HG02759 (cell line): ENCODE data around the gene SIRT6.
"Not testable (repeated sequence)": the region's sequence is repeated elsewhere in the genome, so short reads cannot be mapped to it uniquely, and the experiment has no call there.

Experiments
- ATAC-seq: cut with Tn5 transposase; IDR thresholded peaks from one replicate; pipeline ENCODE4 v1.9.1; 2021; ENCODE audit warnings: mild to moderate bottlenecking, moderate library complexity; ENCODE audit not compliant: unreplicated experiment

SIRT6 gene

DNA sequence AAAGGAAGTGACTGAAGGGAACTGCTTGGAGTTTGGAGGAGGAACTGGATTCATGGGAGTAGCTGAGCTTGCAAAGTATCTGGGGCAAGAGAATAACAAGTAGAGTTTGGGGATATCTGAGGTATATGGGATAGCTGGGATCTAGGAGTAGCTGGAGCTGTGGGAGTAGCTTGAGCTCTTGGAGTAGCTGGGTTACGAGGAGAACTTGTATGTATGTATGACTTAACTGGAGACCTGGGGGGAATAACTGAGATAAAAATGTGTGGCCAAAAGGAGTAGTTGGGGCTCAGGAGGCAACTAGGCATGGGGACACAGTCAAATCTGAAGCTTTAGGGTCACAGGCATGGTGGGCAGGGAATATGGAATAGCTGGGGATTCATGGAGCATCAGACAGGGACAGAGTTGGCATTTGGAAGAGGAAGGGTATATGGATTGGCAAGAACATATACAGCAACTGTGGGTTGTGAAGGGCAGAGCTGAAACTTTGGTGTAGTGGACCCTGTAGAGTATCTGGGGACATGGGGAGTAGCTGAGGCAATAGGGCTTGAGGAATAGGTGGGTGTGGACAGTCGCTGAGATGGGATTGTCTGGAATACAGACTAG, 18.7 kb upstream of the SIRT6 start:
- ATAC-seq, result no peak

DNA sequence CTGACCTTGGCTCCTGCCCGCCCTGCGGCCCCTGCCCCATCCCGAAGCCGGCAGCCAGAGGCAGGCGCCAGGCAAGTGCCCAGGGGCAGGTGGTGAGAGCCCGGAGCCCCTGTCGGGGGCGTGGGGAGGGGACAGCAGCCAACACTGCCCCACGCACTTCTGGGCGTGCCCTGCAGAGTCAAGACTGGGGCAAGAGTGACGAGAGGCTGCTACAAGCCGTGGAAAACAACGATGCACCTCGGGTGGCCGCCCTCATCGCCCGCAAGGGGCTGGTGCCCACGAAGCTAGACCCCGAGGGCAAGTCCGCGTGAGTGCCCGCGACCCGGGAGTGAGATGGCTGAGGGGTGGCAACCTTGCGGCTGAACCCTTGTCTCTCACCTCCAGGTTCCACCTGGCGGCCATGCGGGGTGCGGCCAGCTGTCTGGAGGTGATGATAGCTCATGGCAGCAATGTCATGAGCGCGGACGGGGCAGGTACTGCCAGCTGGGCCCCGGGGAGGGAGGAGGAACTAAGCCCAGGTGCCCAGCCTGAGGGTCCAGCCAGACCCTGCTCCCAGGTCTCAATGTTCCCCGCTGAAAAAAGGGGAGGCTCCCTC, 17.4 kb upstream of the SIRT6 start:
- no peak for ATAC-seq

DNA sequence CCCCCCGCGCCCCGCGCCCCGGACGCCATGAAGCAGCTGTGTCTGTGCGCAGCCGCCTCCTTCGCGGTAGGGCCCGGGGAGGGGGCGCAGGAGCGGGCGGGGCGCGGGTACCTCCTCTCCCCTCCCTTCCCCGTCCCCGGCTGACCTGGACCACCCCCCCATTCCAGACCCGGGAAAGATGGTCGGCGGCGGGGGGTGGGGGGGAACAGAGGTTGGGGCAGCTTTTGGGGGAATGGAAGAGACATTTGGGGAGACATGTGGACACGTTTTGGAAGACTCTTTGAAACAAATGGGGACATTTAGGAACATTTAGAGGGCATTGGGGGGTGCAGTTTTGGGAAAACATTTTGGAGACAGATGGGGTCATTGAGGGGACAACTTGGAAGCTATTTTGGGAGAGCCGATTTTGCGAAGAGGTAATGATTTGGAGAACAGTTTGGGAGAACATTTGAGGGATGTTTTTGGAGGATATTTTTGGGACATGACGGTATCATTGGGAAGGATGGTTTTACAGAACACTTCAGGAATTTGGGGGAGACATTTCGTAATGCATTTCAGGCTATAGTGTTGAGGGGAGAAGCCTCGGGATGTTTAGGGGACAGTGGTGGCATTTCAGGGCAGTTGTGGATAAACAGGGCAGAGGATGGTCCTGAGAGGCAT, 16.2 kb upstream of the SIRT6 start:
- no peak for ATAC-seq

DNA sequence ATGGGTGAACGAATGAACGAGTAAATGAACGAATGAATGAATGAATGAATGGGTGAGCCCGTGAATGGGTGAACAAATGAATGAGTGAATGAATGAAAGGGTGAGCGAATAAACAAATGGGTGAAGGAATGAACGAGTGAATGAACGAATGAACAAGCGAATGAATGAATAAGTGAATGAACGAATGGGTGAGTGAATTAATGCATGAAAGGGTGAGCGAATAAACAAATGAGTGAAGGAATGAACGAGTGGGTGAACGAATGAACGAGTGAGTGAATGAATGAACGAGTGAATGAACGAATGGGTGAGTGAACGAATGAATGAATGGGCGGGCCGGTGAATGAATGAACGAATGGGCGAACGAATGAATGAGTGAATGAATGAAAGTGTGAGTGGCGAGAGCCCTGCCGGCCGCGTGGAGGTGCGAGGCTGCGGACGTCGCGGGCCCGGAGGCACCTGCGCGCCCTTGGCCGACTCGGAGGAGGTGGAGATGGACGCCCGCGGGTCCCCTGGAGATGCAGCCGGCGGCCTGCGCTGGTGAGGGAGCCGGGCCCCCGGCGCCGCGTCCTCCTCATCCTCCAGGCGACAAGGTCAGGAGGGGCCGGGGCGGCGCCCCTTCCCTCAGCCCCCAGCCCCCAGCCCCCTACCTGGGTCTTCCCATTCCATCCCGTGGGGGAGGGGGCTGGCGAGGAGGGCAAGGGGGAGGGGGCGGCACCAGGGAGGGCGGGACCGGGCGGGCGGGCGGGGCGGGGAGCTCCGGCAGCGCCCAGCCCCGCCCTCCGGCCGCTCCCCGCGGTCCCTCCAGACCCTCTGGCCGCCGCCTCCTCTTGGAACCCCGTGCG, 15.5 kb upstream of the SIRT6 start:
- no peak for ATAC-seq

DNA sequence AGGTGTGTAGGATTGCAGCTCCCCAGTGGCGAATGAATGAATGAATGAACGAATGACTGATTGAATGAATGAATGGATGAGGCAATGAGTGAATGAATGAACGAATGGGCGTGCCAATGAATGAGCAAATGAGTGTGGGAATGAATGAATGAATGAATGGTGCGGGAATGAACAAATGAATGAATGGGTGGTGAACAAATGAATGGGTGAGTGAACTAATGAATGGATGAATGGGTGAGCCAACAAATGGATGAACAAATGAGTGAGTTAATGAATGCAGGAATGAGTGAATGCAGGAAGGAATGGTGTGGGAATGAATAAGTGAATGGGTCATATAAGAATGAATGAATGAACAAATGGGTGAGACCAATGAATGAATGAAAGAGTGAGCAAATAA, 14.9 kb upstream of the SIRT6 start:
- ATAC-seq, result no peak

- no peak for ATAC-seq
These were observed 14.3 kb upstream of the SIRT6 start for GRCh38 chr19:4196587-4197148.

GRCh38 chr19:4196009-4196408, 13.6 kb upstream of the SIRT6 start:
- no peak for ATAC-seq

DNA sequence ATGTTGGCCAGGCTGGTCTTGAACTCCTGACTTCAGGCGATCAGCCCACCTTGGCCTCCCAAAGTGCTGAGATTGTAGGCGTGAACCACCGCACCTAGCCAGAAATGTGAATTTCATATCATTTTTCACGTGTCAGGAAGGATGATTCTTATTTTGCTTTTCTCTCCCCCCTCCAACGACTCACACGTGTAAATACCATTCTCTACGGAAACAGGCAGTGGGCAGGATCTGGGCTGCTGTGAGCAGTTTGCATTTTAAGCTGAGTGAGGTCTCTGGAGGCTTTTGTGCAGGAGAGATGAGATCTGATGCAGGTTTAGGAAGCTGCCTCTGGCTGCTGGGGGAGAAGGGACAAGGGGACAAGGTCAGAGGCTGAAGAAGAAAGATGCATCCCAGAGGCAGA, 12.0 kb upstream of the SIRT6 start:
- ATAC-seq, result no peak

GRCh38 chr19:4192537-4192936, 10.2 kb upstream of the SIRT6 start:
- ATAC-seq, result not testable (repeated sequence)

DNA sequence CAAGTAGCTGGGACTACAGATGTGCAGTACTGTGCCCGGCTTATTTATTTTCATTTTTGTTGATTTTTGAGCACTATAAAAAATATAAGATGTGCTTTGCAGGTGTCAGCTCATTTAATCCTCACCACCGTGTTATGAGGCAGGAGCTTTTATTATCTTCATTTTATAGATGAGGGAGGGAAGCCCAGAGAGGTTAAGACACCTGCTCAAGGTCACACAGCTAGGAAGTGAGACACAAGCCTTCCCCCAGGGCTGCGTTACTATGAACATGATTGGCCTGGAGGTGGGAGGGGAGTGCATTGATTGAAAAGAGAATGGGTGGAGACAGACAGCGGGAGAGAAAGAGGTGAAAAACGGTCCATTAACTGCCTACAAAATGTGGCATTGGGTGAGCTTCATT, 7.3 kb upstream of the SIRT6 start:
- ATAC-seq, result no peak

GRCh38 chr19:4187313-4188122, 5.2 kb upstream of the SIRT6 start:
- ATAC-seq, result no peak

DNA sequence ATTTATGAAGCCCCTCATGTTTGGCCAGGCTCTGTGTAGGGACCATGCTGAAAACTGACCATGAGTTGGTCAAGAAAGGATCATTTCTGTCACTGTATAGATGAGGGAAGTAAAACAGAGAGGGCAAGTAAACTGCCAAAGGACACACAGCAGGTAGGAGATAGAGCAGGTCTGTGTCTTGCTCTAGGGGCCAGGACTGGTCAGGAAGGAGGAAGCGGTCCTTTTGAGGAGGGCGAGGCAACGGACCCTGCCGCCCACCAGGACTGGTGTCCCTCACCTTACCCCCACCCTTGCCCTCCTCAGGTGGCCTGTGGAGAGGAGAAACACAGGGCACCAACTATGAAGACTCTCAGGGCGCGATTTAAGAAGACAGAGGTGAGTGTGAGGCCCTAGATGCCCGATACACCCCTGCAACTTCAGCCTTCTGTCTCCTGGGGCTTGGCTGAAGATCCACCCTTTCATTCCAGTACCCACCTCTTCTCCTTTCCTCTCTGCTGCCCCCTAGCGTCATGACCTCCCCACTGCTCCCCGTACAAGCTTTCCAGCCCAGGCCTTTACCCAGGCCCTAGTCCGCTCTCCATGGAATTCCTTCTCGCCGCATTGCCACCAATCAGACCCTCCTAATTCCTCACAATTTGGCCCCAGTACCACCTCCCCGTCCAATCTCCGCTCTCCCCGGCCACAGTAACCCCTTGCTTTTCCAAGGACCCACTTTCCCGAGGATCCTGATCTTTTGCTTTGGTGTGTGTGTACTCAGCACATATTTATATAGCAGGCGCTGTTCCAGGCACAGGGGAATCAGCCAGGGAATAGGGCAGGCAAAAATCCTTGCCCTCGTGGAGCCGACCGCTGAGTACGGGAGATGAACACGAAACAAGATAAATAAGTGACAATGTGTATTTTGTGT, 4.0 kb upstream of the SIRT6 start:
- ATAC-seq, result no peak

DNA sequence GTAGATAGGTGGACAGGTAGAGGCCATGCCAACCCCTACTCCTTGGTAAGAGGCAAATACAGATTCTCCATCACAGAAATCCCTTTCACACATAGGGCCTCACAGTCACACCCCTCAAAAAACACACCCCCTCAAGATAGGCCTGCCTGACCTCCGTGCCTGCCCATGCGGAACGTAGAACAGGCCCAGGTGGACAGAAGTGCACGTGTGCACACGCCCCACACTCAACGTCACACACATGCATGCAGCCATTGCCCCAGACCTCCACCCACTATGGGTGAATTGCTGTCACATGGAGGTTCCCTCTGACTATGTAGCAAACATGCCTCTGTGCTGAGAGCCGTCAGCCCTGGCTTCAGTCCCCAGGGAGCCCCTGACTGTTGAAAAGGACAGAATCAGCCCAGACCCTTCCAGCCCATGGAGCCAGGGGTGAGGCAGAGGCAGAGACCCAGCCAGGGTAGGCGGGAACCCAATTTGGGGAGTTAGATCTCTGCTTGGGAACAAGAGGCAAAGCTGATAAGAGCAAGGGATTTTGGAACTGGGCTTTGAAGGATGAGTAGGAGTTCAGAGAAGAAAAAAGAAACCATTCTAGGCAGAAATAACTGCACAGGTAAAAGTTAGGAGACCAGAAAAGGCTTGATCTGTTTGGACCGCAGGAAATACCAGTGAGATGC, 3.2 kb upstream of the SIRT6 start:
- no peak for ATAC-seq

DNA sequence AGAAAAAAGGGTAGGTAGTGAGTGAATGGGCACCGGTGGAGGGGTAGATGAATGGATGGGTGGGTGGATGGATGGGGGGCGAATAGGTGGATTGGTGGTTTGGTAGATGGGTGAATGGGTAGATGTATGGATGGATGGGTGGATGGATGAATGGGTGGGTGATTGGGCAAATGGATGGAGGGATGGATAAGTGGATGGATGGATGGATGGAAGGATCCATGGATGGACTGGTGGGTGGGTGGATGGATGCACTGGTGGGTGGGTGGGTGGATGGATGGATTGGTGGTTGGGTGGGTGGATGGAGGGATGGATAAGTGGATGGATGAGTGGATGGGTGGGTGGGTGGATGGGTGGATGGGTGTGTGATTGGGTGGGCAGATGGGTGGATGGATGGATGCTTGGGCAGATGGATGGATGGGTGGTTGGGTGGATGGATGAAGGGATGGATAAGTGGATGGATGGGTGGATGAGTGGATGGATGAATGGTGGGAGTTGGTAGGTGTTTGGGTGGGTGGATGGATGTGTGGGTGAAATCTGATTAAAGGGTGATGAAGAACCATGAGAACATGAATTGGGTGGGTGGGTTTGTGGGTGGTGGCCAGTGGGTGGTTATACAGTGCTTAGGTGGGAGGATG, 2.5 kb upstream of the SIRT6 start:
- ATAC-seq, result no peak

DNA sequence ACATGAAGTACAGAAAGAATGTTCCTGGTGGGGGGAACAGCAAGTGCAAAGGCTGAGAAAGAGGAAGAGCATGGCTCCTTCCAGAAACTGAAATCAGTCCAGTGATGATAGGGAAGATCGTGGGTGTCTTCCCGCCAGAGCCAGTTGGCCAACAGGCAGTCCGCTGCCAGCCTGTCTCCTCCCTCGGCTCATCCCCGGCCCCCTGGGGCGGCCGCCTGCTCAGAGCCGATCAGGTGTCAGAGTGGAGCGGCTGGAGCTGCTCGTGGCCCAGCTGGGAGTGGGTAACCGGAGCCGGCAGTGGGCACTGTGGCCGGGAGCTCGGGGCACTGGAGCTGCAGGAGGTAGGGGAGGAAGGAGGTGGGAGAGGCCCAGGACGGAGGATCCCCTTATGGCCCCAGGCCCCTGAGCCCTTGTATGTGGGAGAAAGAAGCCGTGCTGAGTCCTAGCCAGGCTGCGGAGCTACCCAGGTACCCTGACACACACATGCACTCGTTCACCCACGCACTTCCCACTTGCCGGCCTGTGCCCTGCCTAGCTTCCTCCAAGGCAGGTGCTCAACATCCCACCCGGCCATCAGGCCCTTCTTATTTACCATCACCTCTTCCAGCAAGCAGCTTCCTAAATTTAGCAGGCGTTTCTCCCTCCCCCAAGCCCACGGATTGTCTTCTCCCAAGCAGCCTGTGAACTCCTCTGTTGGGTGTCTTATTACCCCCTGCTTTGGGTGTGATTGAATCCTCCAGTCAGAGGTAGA, 1.8 kb upstream of the SIRT6 start:
- ATAC-seq, result no peak

DNA sequence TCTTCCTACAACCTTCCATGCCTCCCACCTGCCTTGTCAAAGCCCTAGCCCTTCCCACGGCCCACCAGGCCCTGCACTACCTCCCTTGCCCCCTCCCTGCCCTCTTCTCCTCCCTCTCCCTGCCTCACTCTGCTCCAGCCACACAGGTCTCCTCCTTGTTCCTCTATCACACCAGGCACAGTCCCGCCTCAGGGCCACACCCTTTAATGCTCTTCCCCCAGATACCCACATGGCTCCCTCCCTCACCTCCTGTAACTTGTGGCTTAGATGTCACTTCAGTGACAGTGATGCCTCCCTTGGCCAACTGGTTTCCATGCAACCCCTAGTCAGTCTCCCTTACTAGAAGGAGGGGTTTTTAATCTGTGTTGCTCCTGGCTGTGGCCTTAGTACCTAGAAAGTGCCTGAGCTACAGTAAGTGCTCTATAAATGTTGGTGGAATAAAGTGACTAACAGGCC, 1.3 kb downstream of the SIRT6 start:
- no peak for ATAC-seq

GRCh38 chr19:4178990-4179389, 3.4 kb downstream of the SIRT6 start:
- no peak for ATAC-seq

GRCh38 chr19:4177146-4177545, 5.2 kb downstream of the SIRT6 start:
- ATAC-seq, result no peak
